ENCODE data around the gene BPIFA2. TPM values are rescaled to one million over a fixed set of nuclear protein-coding genes. Genes with fewer than 3 reads are reported as not detected.

Gene BPIFA2
- total and polyA plus RNA-seq, 9 of the 15 experiments (the other 6 are each of a cell fraction or from before 2014, with no cell fraction given) = not detected

GRCh38 chr20:33137195-33137594 lies 30.8 kb upstream of the BPIFA2 start:
- no peak for TF ChIP-seq ZNF318 (IDR thresholded peaks at IDR 0.05; ENCODE audit: borderline replicate concordance in 1 of 2, low read depth in 1 of 2)
- peak; percentile 70 for TF ChIP-seq ZNF707 (CRISPR knock-in tag; conservative IDR thresholded peaks at IDR 0.05)
- POLR2A ChIA-PET = no interaction called here
- 0% methylated on average over 3 of the region's 3 CpGs for WGBS (ENCODE audit: insufficient coverage, low coverage, missing lambda C conversion rate)

More at GRCh38 chr20:33137195-33137594, 30.8 kb upstream of the BPIFA2 start:
- no peak overlapping the region for H2AFZ ChIP-seq (ENCODE audit: low read depth, low read length)
- no peaks in the 10 kb centered on the region for H4K20me1 ChIP-seq (replicated peaks; ENCODE audit: control insufficient read depth, insufficient read depth, low read length)
- H3K27me3 ChIP-seq (ENCODE audit: control insufficient read depth in 2 of 2, insufficient read depth in 2 of 2, low read length in 2 of 2) = peaks cover 3 to 15% of the 10 kb centered on the region in 2 experiments; a peak in 4 of 5 replicates
- in situ Hi-C loops (cut with MboI) (no loop called here), intact Hi-C loops (cut with micrococcal nuclease) (no loop called here)
- no peaks in the 10 kb centered on the region for H3K36me3 ChIP-seq (ENCODE audit: control insufficient read depth, insufficient read depth, low read length)
- H3K9me3 ChIP-seq (replicated peaks; ENCODE audit: control insufficient read depth, insufficient read depth, low read depth, low read length) = no peaks in the 10 kb centered on the region
- ATAC-seq (no peak), DNase-seq (ENCODE audit: extremely low read depth in 1 of 4, low spot score in 3 of 4) (no peak), FAIRE-seq (no peak)
- BruUV-seq (replicated peaks) = no TSS peak
- H3K27ac ChIP-seq (ENCODE audit: extremely low read depth, low read depth, low read length) = no peak overlapping the region
- H3K9me1 ChIP-seq (ENCODE audit: control insufficient read depth, insufficient read depth, low read length) = no peaks in the 10 kb centered on the region
- H3K79me2 ChIP-seq (ENCODE audit: control insufficient read depth, insufficient read depth, low read length) = no peaks in the 10 kb centered on the region
- no peak overlapping the region for H3K4me2 ChIP-seq (ENCODE audit: insufficient read depth, low read length)
- H3K4me3 ChIP-seq = no peak overlapping the region
- no peaks in the 10 kb centered on the region for H3K4me1 ChIP-seq (replicated peaks in 1 of 2; ENCODE audit: control insufficient read depth in 2 of 2, insufficient read depth in 2 of 2, low read length in 2 of 2)
- no peak overlapping the region for H3K9ac ChIP-seq (ENCODE audit: insufficient read depth in 1 of 2, low read depth in 2 of 2, low read length in 2 of 2)
- CTCF ChIA-PET (ENCODE audit: low intra/inter-chr PET ratio) = interaction anchor here (0.6 kb wide), 1 partner anchor 163 kb away, joined by 4 read pairs; no protein-coding TSS in a partner anchor
